ENCODE data around the gene DNAJA4. TPM values are rescaled to one million over a fixed set of nuclear protein-coding genes. Genes with fewer than 3 reads are reported as not detected.

The DNAJA4 gene
- total RNA-seq, 1 donor from 2014 or later = 22.3 TPM

- intact Hi-C loops (cut with micrococcal nuclease) = no loop called here
- Mint-ChIP-seq H3K36me3 (ENCODE audit: low read depth) (no peaks in the 10 kb centered on the region), H3K9me3 (no peaks in the 10 kb centered on the region), H3K27me3 (no peaks in the 10 kb centered on the region), H3K27ac (no peak overlapping the region), H3K4me3 (no peak overlapping the region), H3K4me1 (no peaks in the 10 kb centered on the region)
- ChIA-PET POLR2A (no interaction called here), CTCF (no interaction called here)
- DNase-seq (no peak), ATAC-seq (ENCODE audit: low read depth) (no peak)
- TF ChIP-seq CTCF (IDR thresholded peaks at IDR 0.05) = no peak
These were observed 15.2 kb upstream of the DNAJA4 start for GRCh38 chr15:78249131-78249530.

- TF ChIP-seq CTCF (IDR thresholded peaks at IDR 0.05) = no peak
- Mint-ChIP-seq H3K27ac (no peak overlapping the region), H3K27me3 (no peaks in the 10 kb centered on the region), H3K9me3 (no peaks in the 10 kb centered on the region), H3K4me3 (no peak overlapping the region), H3K36me3 (ENCODE audit: low read depth) (no peaks in the 10 kb centered on the region), H3K4me1 (no peaks in the 10 kb centered on the region)
- ChIA-PET POLR2A (no interaction called here), CTCF (interaction anchor here (1.3 kb wide), 1 partner anchor 10 kb away, joined by 3 read pairs; no protein-coding TSS in a partner anchor)
- no peak for ATAC-seq (ENCODE audit: low read depth)
- intact Hi-C loops (cut with micrococcal nuclease) = no loop called here
- no peak for DNase-seq
These were observed 13.2 kb upstream of the DNAJA4 start for GRCh38 chr15:78251136-78251535.

- POLR2A ChIA-PET = no interaction called here
- H3K4me1 Mint-ChIP-seq = no peaks in the 10 kb centered on the region
- no peak overlapping the region for H3K4me3 Mint-ChIP-seq
- no peak for DNase-seq
- H3K36me3 Mint-ChIP-seq (ENCODE audit: low read depth) = no peaks in the 10 kb centered on the region
- H3K27me3 Mint-ChIP-seq = no peaks in the 10 kb centered on the region
- CTCF ChIA-PET = no interaction called here
- H3K27ac Mint-ChIP-seq = no peak overlapping the region
- no peak for ATAC-seq (ENCODE audit: low read depth)
- H3K9me3 Mint-ChIP-seq = no peaks in the 10 kb centered on the region
- intact Hi-C loops (cut with micrococcal nuclease) = no loop called here
- no peak for TF ChIP-seq CTCF (IDR thresholded peaks at IDR 0.05)
These were observed 8.8 kb upstream of the DNAJA4 start for GRCh38 chr15:78255421-78256043.

- intact Hi-C loops (cut with micrococcal nuclease) = no loop called here
- no peak for TF ChIP-seq CTCF (IDR thresholded peaks at IDR 0.05)
- ATAC-seq (ENCODE audit: low read depth) (no peak), DNase-seq (no peak)
- Mint-ChIP-seq H3K27me3 (no peaks in the 10 kb centered on the region), H3K4me1 (no peaks in the 10 kb centered on the region), H3K9me3 (no peaks in the 10 kb centered on the region), H3K36me3 (ENCODE audit: low read depth) (no peaks in the 10 kb centered on the region), H3K4me3 (no peak overlapping the region), H3K27ac (no peak overlapping the region)
- CTCF ChIA-PET = no interaction called here
- POLR2A ChIA-PET = no interaction called here
These were observed 8.3 kb upstream of the DNAJA4 start for GRCh38 chr15:78256044-78256437.

- Mint-ChIP-seq H3K36me3 (ENCODE audit: low read depth) (no peaks in the 10 kb centered on the region), H3K27me3 (no peaks in the 10 kb centered on the region), H3K4me3 (no peak overlapping the region), H3K9me3 (no peaks in the 10 kb centered on the region), H3K4me1 (no peaks in the 10 kb centered on the region), H3K27ac (no peak overlapping the region)
- no peak for TF ChIP-seq CTCF (IDR thresholded peaks at IDR 0.05)
- no peak for ATAC-seq (ENCODE audit: low read depth)
- POLR2A ChIA-PET = no interaction called here
- intact Hi-C loops (cut with micrococcal nuclease) = no loop called here
- CTCF ChIA-PET = no interaction called here
- DNase-seq = no peak
These were observed 6.7 kb upstream of the DNAJA4 start for GRCh38 chr15:78257681-78258080.
